Ishikawa (cell line): ENCODE results near the gene ZDHHC13.

Source experiments
- CEBPB ChIP-seq: IDR thresholded peaks from 2 replicates; pipeline ENCODE4 v1.6.1; 2012
- CREB1 ChIP-seq: IDR thresholded peaks from 2 replicates; pipeline ENCODE4 v1.6.1; 2012; ENCODE audit warnings: low read depth
- EGR1 ChIP-seq: IDR thresholded peaks from 2 replicates; pipeline ENCODE4 v1.6.1; 2012
- EP300 ChIP-seq: IDR thresholded peaks from 2 replicates; pipeline ENCODE4 v1.6.1; 2012; ENCODE audit warnings: borderline replicate concordance
- FOXM1 ChIP-seq: IDR thresholded peaks from 2 replicates; pipeline ENCODE4 v1.6.1; 2012; ENCODE audit warnings: low read depth, borderline replicate concordance
- MAX ChIP-seq: IDR thresholded peaks from 2 replicates; pipeline ENCODE4 v1.6.1; 2012
- NFIC ChIP-seq: IDR thresholded peaks from 2 replicates; pipeline ENCODE4 v1.6.1; 2012
- RAD21 ChIP-seq: IDR thresholded peaks from 2 replicates; pipeline ENCODE4 v1.6.1; 2012; ENCODE audit warnings: low read depth
- REST ChIP-seq: IDR thresholded peaks from 2 replicates; pipeline ENCODE4 v1.6.1; 2012; ENCODE audit warnings: low read depth, mild to moderate bottlenecking
- TAF1 ChIP-seq: IDR thresholded peaks from 2 replicates; pipeline ENCODE4 v1.6.1; 2012; ENCODE audit warnings: low read depth, mild to moderate bottlenecking
- TCF12 ChIP-seq: IDR thresholded peaks from 2 replicates; pipeline ENCODE4 v1.6.1; 2012; ENCODE audit warnings: low read depth
- TEAD4 ChIP-seq: IDR thresholded peaks from 2 replicates; pipeline ENCODE4 v1.6.1; 2012
- USF1 ChIP-seq: IDR thresholded peaks from 2 replicates; pipeline ENCODE4 v1.6.1; 2012
- YY1 ChIP-seq: IDR thresholded peaks from 2 replicates; pipeline ENCODE4 v1.6.1; 2012; ENCODE audit warnings: low read depth
- ZBTB7A ChIP-seq: IDR thresholded peaks from 2 replicates; pipeline ENCODE4 v1.6.1; 2012; ENCODE audit warnings: low read depth

Gene ZDHHC13

GRCh38 chr11:19093976-19094375 lies 23.0 kb upstream of the ZDHHC13 start:
- TF ChIP-seq TEAD4, result no peak
- TF ChIP-seq YY1, result no peak
- TF ChIP-seq CREB1, result no peak
- TF ChIP-seq FOXM1, result no peak
- no peak for TF ChIP-seq RAD21
- TF ChIP-seq ZBTB7A, result no peak
- TF ChIP-seq MAX, result no peak
- no peak for TF ChIP-seq REST
- no peak for TF ChIP-seq CEBPB
- TF ChIP-seq TCF12, result no peak
- no peak for TF ChIP-seq EGR1

GRCh38 chr11:19094859-19095258 lies 22.1 kb upstream of the ZDHHC13 start:
- TF ChIP-seq RAD21, result no peak
- no peak for TF ChIP-seq MAX
- TF ChIP-seq TCF12, result no peak
- TF ChIP-seq USF1, result no peak
- TF ChIP-seq CREB1, result no peak
- no peak for TF ChIP-seq FOXM1
- no peak for TF ChIP-seq YY1
- TF ChIP-seq EP300, result no peak
- no peak for TF ChIP-seq CEBPB
- TF ChIP-seq REST, result no peak
- no peak for TF ChIP-seq NFIC
- TF ChIP-seq TAF1, result no peak

GRCh38 chr11:19099093-19099492 lies 17.9 kb upstream of the ZDHHC13 start:
- TF ChIP-seq CREB1, result no peak
- no peak for TF ChIP-seq NFIC
- no peak for TF ChIP-seq REST
- TF ChIP-seq RAD21, result no peak
- no peak for TF ChIP-seq TEAD4
- TF ChIP-seq MAX, result no peak
- no peak for TF ChIP-seq USF1
- TF ChIP-seq EP300, result no peak
- TF ChIP-seq YY1, result no peak
- no peak for TF ChIP-seq CEBPB
- no peak for TF ChIP-seq ZBTB7A
- no peak for TF ChIP-seq EGR1
- no peak for TF ChIP-seq TAF1
- no peak for TF ChIP-seq FOXM1
- TF ChIP-seq TCF12, result no peak

- TF ChIP-seq NFIC (no peak), CREB1 (no peak), YY1 (no peak), USF1 (no peak)
Observed at GRCh38 chr11:19100885-19101284, 16.1 kb upstream of the ZDHHC13 start.
